AG04449 (cell line): ENCODE data around the gene FIGN.

Experiments used
- CTCF ChIA-PET: fragments of 350-600 bp; formaldehyde crosslinking; extraction: SDS; loops from one replicate; lab custom pipeline; 2021; ENCODE audit warnings: antibody characterized with exemption; lab: Yijun Ruan, JAX
- POLR2A ChIA-PET: fragments of 400-600, 350-600 bp; formaldehyde crosslinking; extraction: SDS; loops from one replicate; lab custom pipeline; 2020; ENCODE audit warnings: antibody characterized with exemption, inconsistent platforms; lab: Yijun Ruan, JAX
- DNase-seq: peaks from one replicate; pipeline ENCODE4 v3.0.0-alpha.2; 2010; ENCODE audit warnings: low read depth, low spot score
- H3K4me3 ChIP-seq: 2 replicates; pipeline ENCODE4 v1.5.1; 2011; ENCODE audit warnings: low read depth, mild to moderate bottlenecking, control low read depth, low read length
- CTCF ChIP-seq: IDR thresholded peaks from one replicate; pipeline ENCODE4 v1.5.1; 2011; ENCODE audit warnings: mild to moderate bottlenecking, moderate library complexity, low read length, control low read depth, inconsistent platforms; ENCODE audit not compliant: insufficient read depth; ENCODE audit errors: missing control alignments

FIGN gene

GRCh38 chr2:163708265-163708664, 27.5 kb downstream of the FIGN start:
- POLR2A ChIA-PET, result no interaction called here
- H3K4me3 ChIP-seq, result no peak overlapping the region
- no peak for DNase-seq
- CTCF ChIA-PET, result no interaction called here
- no peak for TF ChIP-seq CTCF

- no peak for TF ChIP-seq CTCF
- no peak overlapping the region for H3K4me3 ChIP-seq
- ChIA-PET POLR2A (no interaction called here), CTCF (interaction anchor here (1.0 kb wide), 1 partner anchor 11 kb away, joined by 4 read pairs; no protein-coding TSS in a partner anchor)
- no peak for DNase-seq
Observed at GRCh38 chr2:163703386-163703785, 32.4 kb downstream of the FIGN start.

- no peak for TF ChIP-seq CTCF
- no peak overlapping the region for H3K4me3 ChIP-seq
- ChIA-PET CTCF (no interaction called here), POLR2A (no interaction called here)
- no peak for DNase-seq
Observed at GRCh38 chr2:163701399-163702195, 34.2 kb downstream of the FIGN start.

- CTCF ChIA-PET, result no interaction called here
Observed at GRCh38 chr2:163698857-163699256, 37.0 kb downstream of the FIGN start.

GRCh38 chr2:163697846-163698637, 37.8 kb downstream of the FIGN start:
- ChIA-PET POLR2A (no interaction called here), CTCF (no interaction called here)
- DNase-seq, result no peak
- TF ChIP-seq CTCF, result no peak
- no peak overlapping the region for H3K4me3 ChIP-seq

More at GRCh38 chr2:163698857-163699256, 37.0 kb downstream of the FIGN start:
- no peak overlapping the region for H3K4me3 ChIP-seq
- TF ChIP-seq CTCF, result no peak
- POLR2A ChIA-PET, result no interaction called here
- no peak for DNase-seq

GRCh38 chr2:163697429-163697828, 38.4 kb downstream of the FIGN start:
- no peak overlapping the region for H3K4me3 ChIP-seq
- no peak for TF ChIP-seq CTCF
- POLR2A ChIA-PET, result no interaction called here
- no peak for DNase-seq
- CTCF ChIA-PET, result no interaction called here
